GM21447 (cell line): ENCODE measurements around the gene PPP4R3A.
"Not testable (repeated sequence)": the region's sequence is repeated elsewhere in the genome, so short reads cannot be mapped to it uniquely, and the experiment has no call there.

Source experiments
- ATAC-seq: cut with Tn5 transposase; IDR thresholded peaks from one replicate; pipeline ENCODE4 v1.9.1; 2021; ENCODE audit not compliant: unreplicated experiment

Gene PPP4R3A

GRCh38 chr14:91510171-91511042 is at the start of gene PPP4R3A:
PPP4R3A (minus strand) TSS chr14:91510310; CDS start chr14:91509647, 663 bp downstream.
- peak; percentile 82 for ATAC-seq

- no peak for ATAC-seq
Observed at GRCh38 chr14:91555531-91555930, 45.4 kb upstream of the PPP4R3A start.

- no peak for ATAC-seq
Observed at GRCh38 chr14:91554535-91555332, 44.6 kb upstream of the PPP4R3A start.

DNA sequence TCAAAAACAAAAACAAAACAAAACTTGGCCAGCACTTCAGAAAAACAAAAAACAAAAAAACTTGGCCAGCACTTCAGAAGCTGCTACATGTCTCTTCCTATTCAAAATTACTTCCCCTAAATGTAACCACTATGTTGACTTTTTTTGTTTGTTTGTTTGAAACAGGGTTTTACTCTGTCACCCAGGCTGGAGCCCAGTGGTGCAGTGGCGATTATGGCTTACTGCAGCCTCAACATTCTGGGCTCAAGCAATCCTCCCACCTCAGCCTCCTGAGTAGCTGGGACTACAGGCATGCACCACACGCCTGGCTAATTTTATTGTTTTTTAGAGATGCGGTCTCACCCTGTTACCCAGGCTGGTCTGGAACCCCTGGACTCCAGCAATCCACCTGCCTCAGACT is 38.0 kb upstream of the PPP4R3A start:
- ATAC-seq, result no peak

- ATAC-seq, result no peak
Observed at GRCh38 chr14:91545946-91546716, 36.0 kb upstream of the PPP4R3A start.

DNA sequence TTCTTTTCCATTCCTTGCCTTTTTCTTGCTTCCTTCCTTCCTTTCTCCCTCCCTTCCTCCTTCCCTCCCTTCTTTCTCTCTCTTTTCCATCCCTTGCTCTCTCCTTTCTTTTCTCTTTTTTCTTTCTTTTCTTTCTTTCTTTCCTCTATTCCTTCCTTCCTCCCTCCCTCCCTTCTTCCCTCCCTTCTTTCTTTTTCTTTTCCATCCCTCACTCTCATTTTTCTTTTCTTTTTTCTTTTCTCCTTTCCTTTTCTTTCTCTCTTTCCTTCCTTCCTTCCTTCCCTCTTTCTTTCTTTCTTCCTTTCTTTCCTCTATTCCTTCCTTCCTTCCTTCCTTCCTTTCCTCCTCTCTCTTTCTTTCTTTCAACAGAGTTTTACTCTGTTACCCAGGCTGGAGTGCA is 35.1 kb upstream of the PPP4R3A start:
- no peak for ATAC-seq

GRCh38 chr14:91536327-91536726 is 26.2 kb upstream of the PPP4R3A start:
- ATAC-seq, result no peak

GRCh38 chr14:91534059-91534458 is 23.9 kb upstream of the PPP4R3A start:
- ATAC-seq, result not testable (repeated sequence)

DNA sequence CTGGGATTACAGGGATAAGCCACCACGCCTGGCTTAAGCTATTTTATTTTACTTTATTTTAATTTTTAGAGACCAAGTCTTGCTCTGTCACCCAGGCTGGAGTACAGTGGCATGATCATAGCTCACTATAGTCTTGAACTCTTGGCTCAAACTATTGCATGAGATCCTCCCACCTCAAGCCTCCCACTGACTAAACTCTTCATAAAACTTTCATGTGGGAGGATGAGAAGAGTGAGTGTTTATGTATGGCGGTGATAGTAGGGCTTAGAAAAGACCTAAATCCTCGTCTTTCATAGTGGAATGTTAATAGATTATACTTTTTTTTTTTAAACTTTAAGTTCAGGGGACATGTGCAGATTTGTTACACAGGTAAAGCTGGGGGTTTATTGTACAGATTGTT is 23.5 kb upstream of the PPP4R3A start:
- ATAC-seq, result no peak

GRCh38 chr14:91523972-91524371 is 13.9 kb upstream of the PPP4R3A start:
- no peak for ATAC-seq

DNA sequence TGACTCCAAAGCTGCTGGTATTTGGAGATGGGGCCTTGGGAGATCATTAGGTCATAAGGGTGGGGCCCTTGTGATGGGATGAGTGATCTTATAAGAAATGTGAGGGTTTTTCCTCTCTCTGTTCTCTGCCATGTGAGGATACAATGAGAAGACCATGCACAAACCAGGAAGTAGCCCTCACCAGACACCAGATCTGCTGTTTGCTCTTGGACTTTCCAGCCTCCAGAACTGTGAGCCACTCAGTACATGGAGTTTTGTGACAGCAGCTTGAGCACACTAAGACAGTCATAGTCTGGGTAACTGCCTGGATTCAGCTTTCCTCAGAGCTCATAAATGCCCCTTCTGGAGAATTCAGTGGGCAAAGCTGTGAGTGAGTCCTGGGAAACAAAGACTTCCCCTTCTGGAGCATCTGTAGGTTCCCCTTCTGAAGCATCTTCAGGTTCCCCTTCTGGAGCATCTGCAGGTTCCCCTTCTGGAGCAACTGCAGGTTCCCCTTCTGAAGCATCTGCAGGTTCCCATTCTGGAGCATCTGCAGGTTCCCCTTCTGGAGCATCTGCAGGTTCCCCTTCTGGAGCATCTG is 11.0 kb upstream of the PPP4R3A start:
- no peak for ATAC-seq

DNA sequence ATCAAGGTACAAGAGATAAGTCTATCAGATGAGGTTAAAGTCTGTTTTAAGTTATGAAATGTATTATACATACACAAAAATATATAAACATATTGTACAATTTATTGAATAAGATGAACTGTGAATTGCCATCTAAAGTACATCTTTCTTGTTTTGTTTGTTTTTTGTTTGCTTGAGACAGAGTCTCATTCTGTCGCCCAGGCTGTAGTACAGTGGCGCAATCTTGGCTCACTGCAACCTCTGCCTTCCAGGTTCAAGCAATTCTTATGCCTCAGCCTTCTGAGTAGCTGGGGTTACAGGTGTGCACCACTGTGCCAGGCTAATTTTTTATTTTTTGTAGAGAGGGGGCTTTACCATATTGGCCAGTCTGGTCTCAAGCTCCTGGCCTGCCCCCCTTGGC is 10.0 kb upstream of the PPP4R3A start:
- ATAC-seq, result no peak

- ATAC-seq, result no peak
Observed at GRCh38 chr14:91519239-91520036, 9.3 kb upstream of the PPP4R3A start.

- ATAC-seq, result no peak
Observed at GRCh38 chr14:91516663-91517388, 6.7 kb upstream of the PPP4R3A start.

DNA sequence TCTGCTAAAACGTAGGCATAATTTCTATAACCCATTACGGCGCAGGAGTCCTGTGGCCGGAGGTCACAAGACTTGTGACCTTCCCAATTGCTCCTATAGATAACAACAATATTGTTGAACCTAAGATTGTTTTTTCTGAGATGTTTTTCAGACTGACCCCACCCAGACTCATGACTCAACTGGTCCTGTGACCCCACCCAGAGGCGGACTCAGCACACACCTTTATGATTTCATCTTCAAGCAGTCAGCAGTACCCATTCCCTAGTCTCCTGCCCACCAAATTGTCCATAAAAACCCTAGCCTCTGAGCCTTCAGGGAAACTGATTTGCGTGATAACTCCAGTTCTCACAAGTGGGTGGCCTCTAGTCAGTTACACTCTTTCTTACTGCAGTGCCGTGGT is 5.9 kb upstream of the PPP4R3A start:
- ATAC-seq, result no peak

DNA sequence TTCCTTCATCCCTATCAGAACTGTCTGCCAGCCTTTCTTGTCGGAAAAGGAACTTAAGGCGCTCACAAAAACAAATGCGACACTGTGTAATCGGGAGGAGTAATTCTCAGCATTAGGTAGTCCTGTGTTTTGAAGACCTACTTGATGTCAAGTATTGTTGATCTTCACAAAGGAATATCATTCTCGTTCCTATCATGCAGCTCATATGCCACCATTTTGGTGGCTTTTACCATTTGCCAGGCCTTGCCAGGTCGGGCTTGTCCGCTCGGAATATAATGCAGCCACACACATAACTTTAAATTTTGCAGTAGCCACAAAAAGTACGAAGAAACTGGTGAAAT is 903 bp upstream of the PPP4R3A start:
- no peak for ATAC-seq

DNA sequence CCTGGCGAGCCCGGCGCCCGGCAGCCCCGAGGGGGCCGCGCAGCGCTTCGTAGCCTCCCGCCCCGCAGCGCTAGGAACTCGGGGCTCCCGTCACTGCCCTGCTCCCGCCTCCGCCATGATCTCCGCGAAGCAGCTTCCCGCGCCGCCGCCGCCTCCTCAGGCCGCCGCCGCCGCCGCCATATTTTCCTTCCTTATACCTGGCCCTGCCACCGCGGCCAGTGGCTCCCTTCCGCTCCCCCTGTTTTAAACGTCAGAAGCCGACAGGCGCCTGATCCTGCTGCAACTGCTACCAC is 286 bp downstream of the PPP4R3A start:
- peak; percentile 34 for ATAC-seq

GRCh38 chr14:91509083-91509877 is 830 bp downstream of the PPP4R3A start:
- ATAC-seq, result peak; percentile 12

GRCh38 chr14:91508105-91508504 is 2.0 kb downstream of the PPP4R3A start:
- ATAC-seq, result no peak
